Esophagus squamous epithelium (tissue), 4 donors: ENCODE results near the gene VILL.

ENCODE experiments used
- POLR2A ChIP-seq, 4 donors: fragments of 450-650 bp; IDR thresholded peaks; one replicate each; pipeline ENCODE4 v1.6.1; 2017; ENCODE audit warnings: antibody characterized with exemption in 4 of 4, mild to moderate bottlenecking in 4 of 4, moderate library complexity in 3 of 4
- TF ChIP-seq, protein P1 (sequence below), 6 experiments: fragments of 450-650 bp in 4 of 6; fragments of 200-600 bp in 2 of 6; sonication (generic) in 2 of 6; IDR thresholded peaks; one replicate each; pipeline ENCODE4 v1.5.1; 2016 to 2019; ENCODE audit warnings: antibody characterized with exemption in 6 of 6, mild to moderate bottlenecking in 4 of 6, moderate library complexity in 4 of 6

- TF ChIP-seq, protein P1, sequence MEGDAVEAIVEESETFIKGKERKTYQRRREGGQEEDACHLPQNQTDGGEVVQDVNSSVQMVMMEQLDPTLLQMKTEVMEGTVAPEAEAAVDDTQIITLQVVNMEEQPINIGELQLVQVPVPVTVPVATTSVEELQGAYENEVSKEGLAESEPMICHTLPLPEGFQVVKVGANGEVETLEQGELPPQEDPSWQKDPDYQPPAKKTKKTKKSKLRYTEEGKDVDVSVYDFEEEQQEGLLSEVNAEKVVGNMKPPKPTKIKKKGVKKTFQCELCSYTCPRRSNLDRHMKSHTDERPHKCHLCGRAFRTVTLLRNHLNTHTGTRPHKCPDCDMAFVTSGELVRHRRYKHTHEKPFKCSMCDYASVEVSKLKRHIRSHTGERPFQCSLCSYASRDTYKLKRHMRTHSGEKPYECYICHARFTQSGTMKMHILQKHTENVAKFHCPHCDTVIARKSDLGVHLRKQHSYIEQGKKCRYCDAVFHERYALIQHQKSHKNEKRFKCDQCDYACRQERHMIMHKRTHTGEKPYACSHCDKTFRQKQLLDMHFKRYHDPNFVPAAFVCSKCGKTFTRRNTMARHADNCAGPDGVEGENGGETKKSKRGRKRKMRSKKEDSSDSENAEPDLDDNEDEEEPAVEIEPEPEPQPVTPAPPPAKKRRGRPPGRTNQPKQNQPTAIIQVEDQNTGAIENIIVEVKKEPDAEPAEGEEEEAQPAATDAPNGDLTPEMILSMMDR (IDR thresholded peaks at IDR 0.05): no peak
- TF ChIP-seq POLR2A (IDR thresholded peaks at IDR 0.05): no peak
These were observed 1.6 kb upstream of the VILL start for GRCh38 chr3:37988931-37989525.
